Liver (tissue), 9 donors: ENCODE measurements around the gene CENPU. TPM values are rescaled to one million over a fixed set of nuclear protein-coding genes. Genes with fewer than 3 reads are reported as not detected.

ENCODE experiments used
- DNase-seq: peaks from one replicate; pipeline ENCODE4 v3.0.0-alpha.2; 2017; ENCODE audit warnings: low spot score
- H3K27ac ChIP-seq, 2 donors: one replicate each; pipeline ENCODE4 v1.7.0; 2013; ENCODE audit warnings: inconsistent platforms in 2 of 2, low read length in 2 of 2, control low read depth in 1 of 2, low read depth in 1 of 2, mild to moderate bottlenecking in 1 of 2
- H3K27me3 ChIP-seq, 4 donors: one replicate each; pipeline versions ENCODE4 v1.6.1 to v1.7.0; 2013; ENCODE audit warnings: low read length in 3 of 4, inconsistent platforms in 1 of 4, mild to moderate bottlenecking in 1 of 4, moderate library complexity in 1 of 4; ENCODE audit not compliant: control insufficient read depth in 4 of 4, insufficient read depth in 4 of 4
- H3K36me3 ChIP-seq, 4 donors: one replicate each; pipeline versions ENCODE4 v1.6.1 to v1.7.0; 2013; ENCODE audit warnings: low read length in 3 of 4, mild to moderate bottlenecking in 3 of 4, low read depth in 1 of 4, moderate library complexity in 1 of 4; ENCODE audit not compliant: control insufficient read depth in 4 of 4, insufficient read depth in 3 of 4
- H3K4me1 ChIP-seq, 4 donors: one replicate each; pipeline versions ENCODE4 v1.6.1 to v1.7.0; 2013; ENCODE audit warnings: low read length in 3 of 4, mild to moderate bottlenecking in 3 of 4, moderate library complexity in 1 of 4; ENCODE audit not compliant: control insufficient read depth in 4 of 4, insufficient read depth in 4 of 4
- H3K4me3 ChIP-seq, 3 donors: one replicate each; pipeline versions ENCODE4 v1.6.1 to v1.7.0; 2013; ENCODE audit warnings: low read length in 3 of 3, control low read depth in 1 of 3, low read depth in 1 of 3, mild to moderate bottlenecking in 1 of 3
- H3K9ac ChIP-seq, 2 donors: one replicate each; pipeline ENCODE4 v1.7.0; 2013; ENCODE audit warnings: low read length in 2 of 2, mild to moderate bottlenecking in 2 of 2, moderate library complexity in 2 of 2, control low read depth in 1 of 2, low read depth in 1 of 2
- H3K9me3 ChIP-seq, 4 donors: one replicate each; pipeline versions ENCODE4 v1.6.1 to v1.7.0; 2013; ENCODE audit warnings: low read length in 3 of 4; ENCODE audit not compliant: control insufficient read depth in 4 of 4
- EGR1 ChIP-seq, 2 donors: IDR thresholded peaks; 2 replicates each; pipeline ENCODE4 v1.6.1; 2016 to 2018; ENCODE audit warnings: antibody characterized with exemption in 2 of 2, low read depth in 2 of 2
- FOXA1 ChIP-seq: IDR thresholded peaks from 2 replicates; pipeline ENCODE4 v1.6.1; 2016; ENCODE audit warnings: antibody characterized with exemption
- FOXA2 ChIP-seq: IDR thresholded peaks from 2 replicates; pipeline ENCODE4 v1.6.1; 2016; ENCODE audit warnings: antibody characterized with exemption
- GABPA ChIP-seq, 2 donors: IDR thresholded peaks in 1 of 2; conservative IDR thresholded peaks in 1 of 2; 2 replicates each; pipeline ENCODE4 v1.6.1; 2016; ENCODE audit warnings: antibody characterized with exemption in 2 of 2, mild to moderate bottlenecking in 1 of 2, moderate library complexity in 1 of 2
- JUND ChIP-seq, 2 donors: IDR thresholded peaks; 2 replicates each; pipeline ENCODE4 v1.6.1; 2016; ENCODE audit warnings: antibody characterized with exemption in 2 of 2
- NR2F2 ChIP-seq: IDR thresholded peaks from 2 replicates; pipeline ENCODE4 v1.6.1; 2016; ENCODE audit warnings: antibody characterized with exemption
- RXRA ChIP-seq, 2 donors: IDR thresholded peaks; 2 replicates each; pipeline ENCODE4 v1.6.1; 2017 to 2018; ENCODE audit warnings: antibody characterized with exemption in 2 of 2, mild to moderate bottlenecking in 1 of 2
- SP1 ChIP-seq: IDR thresholded peaks from 2 replicates; pipeline ENCODE4 v1.6.1; 2018; ENCODE audit warnings: antibody characterized with exemption, mild to moderate bottlenecking
- TAF1 ChIP-seq: conservative IDR thresholded peaks from 2 replicates; pipeline ENCODE4 v1.6.1; 2016; ENCODE audit warnings: antibody characterized with exemption, mild to moderate bottlenecking
- YY1 ChIP-seq: IDR thresholded peaks from 2 replicates; pipeline ENCODE4 v1.6.1; 2016; ENCODE audit warnings: antibody characterized with exemption, mild to moderate bottlenecking
- WGBS: extraction: QIAGEN DNeasy Blood & Tissue Kit; methylation state at CpG from one replicate; pipeline ENCODE4 v1.1.7; 2013; 5-methylcytosine and 5-hydroxymethylcytosine counted together
- polyA plus RNA-seq, 2 donors: library from polyadenylated mRNA; stranded (reverse) in 1 of 2; unstranded in 1 of 2; fragments of 200-250 nt in 1 of 2; fragments of >200 nt in 1 of 2; fragmentation: Nextera tagmentation in 1 of 2; extraction: Ambion mirVana in 1 of 2; gene quantifications; one replicate each; pipeline versions ENCODE4 v1.2.1 to v1.2.3, GENCODE V29; 2013 to 2015
- total RNA-seq, 2 donors: library from RNA; depleted of rRNA; stranded (reverse); fragments of >200 nt; gene quantifications; one replicate each; pipeline ENCODE4 v1.2.3, GENCODE V29; 2014
- TF ChIP-seq, protein P1 (sequence below): IDR thresholded peaks from 2 replicates; pipeline ENCODE4 v1.6.1; 2016; ENCODE audit warnings: antibody characterized with exemption
- TF ChIP-seq, protein P2 (sequence below): IDR thresholded peaks from 2 replicates; pipeline ENCODE4 v1.6.1; 2016; ENCODE audit warnings: antibody characterized with exemption, mild to moderate bottlenecking
- TF ChIP-seq, protein P3 (sequence below): fragments of 150-350 bp; IDR thresholded peaks from 2 replicates; pipeline ENCODE4 v1.5.1; 2017; ENCODE audit warnings: improper control_type of control experiment, low read depth, low read length; ENCODE audit not compliant: missing input control
- TF ChIP-seq, protein P4 (sequence below): IDR thresholded peaks from 2 replicates; pipeline ENCODE4 v1.6.1; 2016; ENCODE audit warnings: antibody characterized with exemption
- TF ChIP-seq, protein P5 (sequence below): IDR thresholded peaks from 2 replicates; pipeline ENCODE4 v1.6.1; 2016; ENCODE audit warnings: antibody characterized with exemption
- donor health status: healthy.
- donor health status: healthy.
- donor health status: healthy.
- donor health status: healthy.
- donor health status: healthy.

CENPU gene
- total and polyA plus RNA-seq, 4 donors, result 1.2 to 22.0 (median 1.8) TPM

DNA sequence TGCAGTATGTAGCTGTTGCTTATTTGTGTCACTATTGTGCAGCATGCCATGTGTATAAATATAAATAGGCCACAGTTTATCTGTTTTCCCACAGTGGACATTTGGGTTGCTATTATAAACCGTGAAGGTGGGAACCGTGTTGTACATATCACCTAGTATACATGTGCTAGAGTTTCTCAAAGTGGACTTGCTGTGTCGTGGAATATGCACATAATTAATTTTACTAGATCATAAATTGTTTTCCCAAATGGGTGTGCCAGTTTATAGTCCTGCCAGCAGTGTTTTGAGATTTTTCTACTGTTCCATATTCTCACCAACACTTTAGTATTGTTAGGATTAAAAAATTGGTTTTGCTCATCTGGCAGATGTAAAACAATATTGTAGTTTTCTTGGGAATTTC lies 45.9 kb downstream of the CENPU start:
- peaks cover 0 to 2% (median 0%) of the 10 kb centered on the region in 4 donors for H3K36me3 ChIP-seq
- H3K9me3 ChIP-seq, result no peaks in the 10 kb centered on the region
- H3K4me3 ChIP-seq, result no peak overlapping the region
- no peak overlapping the region for H3K9ac ChIP-seq
- DNase-seq, result no peak
- H3K27me3 ChIP-seq, result no peaks in the 10 kb centered on the region
- no peak overlapping the region for H3K27ac ChIP-seq
- TF ChIP-seq, protein P1, sequence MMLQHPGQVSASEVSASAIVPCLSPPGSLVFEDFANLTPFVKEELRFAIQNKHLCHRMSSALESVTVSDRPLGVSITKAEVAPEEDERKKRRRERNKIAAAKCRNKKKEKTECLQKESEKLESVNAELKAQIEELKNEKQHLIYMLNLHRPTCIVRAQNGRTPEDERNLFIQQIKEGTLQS, result no peak
- no peak for TF ChIP-seq EGR1 (IDR thresholded peaks at IDR 0.05; ENCODE audit: low read depth in 2 of 2)
- TF ChIP-seq TAF1, result no peak
- TF ChIP-seq GABPA (IDR thresholded peaks at IDR 0.05 in 1 of 2, conservative IDR thresholded peaks at IDR 0.05 in 1 of 2), result no peak
- no peak for TF ChIP-seq JUND (IDR thresholded peaks at IDR 0.05)
- TF ChIP-seq FOXA2, result no peak
- TF ChIP-seq, protein P2, sequence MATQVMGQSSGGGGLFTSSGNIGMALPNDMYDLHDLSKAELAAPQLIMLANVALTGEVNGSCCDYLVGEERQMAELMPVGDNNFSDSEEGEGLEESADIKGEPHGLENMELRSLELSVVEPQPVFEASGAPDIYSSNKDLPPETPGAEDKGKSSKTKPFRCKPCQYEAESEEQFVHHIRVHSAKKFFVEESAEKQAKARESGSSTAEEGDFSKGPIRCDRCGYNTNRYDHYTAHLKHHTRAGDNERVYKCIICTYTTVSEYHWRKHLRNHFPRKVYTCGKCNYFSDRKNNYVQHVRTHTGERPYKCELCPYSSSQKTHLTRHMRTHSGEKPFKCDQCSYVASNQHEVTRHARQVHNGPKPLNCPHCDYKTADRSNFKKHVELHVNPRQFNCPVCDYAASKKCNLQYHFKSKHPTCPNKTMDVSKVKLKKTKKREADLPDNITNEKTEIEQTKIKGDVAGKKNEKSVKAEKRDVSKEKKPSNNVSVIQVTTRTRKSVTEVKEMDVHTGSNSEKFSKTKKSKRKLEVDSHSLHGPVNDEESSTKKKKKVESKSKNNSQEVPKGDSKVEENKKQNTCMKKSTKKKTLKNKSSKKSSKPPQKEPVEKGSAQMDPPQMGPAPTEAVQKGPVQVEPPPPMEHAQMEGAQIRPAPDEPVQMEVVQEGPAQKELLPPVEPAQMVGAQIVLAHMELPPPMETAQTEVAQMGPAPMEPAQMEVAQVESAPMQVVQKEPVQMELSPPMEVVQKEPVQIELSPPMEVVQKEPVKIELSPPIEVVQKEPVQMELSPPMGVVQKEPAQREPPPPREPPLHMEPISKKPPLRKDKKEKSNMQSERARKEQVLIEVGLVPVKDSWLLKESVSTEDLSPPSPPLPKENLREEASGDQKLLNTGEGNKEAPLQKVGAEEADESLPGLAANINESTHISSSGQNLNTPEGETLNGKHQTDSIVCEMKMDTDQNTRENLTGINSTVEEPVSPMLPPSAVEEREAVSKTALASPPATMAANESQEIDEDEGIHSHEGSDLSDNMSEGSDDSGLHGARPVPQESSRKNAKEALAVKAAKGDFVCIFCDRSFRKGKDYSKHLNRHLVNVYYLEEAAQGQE, result no peak
- no peak for TF ChIP-seq YY1
- no peak for TF ChIP-seq NR2F2
- TF ChIP-seq FOXA1, result no peak
- TF ChIP-seq SP1, result no peak
- TF ChIP-seq RXRA (IDR thresholded peaks at IDR 0.05), result no peak
- TF ChIP-seq, protein P3, sequence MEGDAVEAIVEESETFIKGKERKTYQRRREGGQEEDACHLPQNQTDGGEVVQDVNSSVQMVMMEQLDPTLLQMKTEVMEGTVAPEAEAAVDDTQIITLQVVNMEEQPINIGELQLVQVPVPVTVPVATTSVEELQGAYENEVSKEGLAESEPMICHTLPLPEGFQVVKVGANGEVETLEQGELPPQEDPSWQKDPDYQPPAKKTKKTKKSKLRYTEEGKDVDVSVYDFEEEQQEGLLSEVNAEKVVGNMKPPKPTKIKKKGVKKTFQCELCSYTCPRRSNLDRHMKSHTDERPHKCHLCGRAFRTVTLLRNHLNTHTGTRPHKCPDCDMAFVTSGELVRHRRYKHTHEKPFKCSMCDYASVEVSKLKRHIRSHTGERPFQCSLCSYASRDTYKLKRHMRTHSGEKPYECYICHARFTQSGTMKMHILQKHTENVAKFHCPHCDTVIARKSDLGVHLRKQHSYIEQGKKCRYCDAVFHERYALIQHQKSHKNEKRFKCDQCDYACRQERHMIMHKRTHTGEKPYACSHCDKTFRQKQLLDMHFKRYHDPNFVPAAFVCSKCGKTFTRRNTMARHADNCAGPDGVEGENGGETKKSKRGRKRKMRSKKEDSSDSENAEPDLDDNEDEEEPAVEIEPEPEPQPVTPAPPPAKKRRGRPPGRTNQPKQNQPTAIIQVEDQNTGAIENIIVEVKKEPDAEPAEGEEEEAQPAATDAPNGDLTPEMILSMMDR, result no peak
- TF ChIP-seq, protein P4, sequence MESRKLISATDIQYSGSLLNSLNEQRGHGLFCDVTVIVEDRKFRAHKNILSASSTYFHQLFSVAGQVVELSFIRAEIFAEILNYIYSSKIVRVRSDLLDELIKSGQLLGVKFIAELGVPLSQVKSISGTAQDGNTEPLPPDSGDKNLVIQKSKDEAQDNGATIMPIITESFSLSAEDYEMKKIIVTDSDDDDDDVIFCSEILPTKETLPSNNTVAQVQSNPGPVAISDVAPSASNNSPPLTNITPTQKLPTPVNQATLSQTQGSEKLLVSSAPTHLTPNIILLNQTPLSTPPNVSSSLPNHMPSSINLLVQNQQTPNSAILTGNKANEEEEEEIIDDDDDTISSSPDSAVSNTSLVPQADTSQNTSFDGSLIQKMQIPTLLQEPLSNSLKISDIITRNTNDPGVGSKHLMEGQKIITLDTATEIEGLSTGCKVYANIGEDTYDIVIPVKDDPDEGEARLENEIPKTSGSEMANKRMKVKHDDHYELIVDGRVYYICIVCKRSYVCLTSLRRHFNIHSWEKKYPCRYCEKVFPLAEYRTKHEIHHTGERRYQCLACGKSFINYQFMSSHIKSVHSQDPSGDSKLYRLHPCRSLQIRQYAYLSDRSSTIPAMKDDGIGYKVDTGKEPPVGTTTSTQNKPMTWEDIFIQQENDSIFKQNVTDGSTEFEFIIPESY, result no peak
- no peaks in the 10 kb centered on the region for H3K4me1 ChIP-seq
- WGBS, result 63% methylated on average over 3 of the region's 3 CpGs

DNA sequence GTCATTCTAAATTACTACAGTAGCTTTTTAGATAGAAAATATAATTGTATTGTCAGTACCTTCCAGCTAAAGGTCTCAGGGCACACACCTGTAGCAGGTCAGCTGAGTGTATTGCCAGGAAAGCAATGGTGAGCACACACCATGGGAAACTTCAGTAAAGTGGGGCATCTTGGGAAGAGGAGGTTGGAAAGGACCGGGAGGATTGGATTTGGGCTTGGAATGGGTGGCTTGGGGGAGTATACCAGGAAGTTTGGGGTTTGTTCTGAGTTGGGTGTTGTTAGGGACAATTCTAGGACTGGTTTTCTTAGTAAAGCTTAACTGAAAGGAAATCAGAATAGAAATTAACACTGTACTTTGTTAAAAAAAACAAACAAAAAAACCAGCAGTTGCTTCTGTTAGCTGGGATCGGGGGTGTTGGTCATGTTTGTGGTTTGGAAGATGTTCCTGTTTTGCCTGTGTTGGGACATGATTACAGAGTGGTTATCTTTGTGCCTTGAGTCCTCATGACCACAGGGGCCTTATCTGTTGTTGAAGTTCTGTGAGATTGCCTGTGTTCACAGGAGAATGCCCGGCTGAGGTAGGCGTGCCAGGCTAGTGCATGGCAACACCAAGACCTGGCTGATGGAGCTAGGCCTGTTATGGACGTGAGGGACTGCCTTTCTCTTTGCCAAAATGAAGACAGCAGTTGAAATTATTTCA lies 49.3 kb downstream of the CENPU start:
- Histone ChIP-seq H3K4me1 (peaks cover 0 to 3% (median 0%) of the 10 kb centered on the region in 4 donors), H3K36me3 (peaks cover 0 to 2% (median under 1%) of the 10 kb centered on the region in 4 donors), H3K27ac (no peak overlapping the region), H3K9me3 (no peaks in the 10 kb centered on the region), H3K27me3 (no peaks in the 10 kb centered on the region), H3K9ac (no peak overlapping the region), H3K4me3 (no peak overlapping the region)
- DNase-seq, result peak; percentile 63
- TF ChIP-seq EGR1 (IDR thresholded peaks at IDR 0.05; ENCODE audit: low read depth in 2 of 2) (no peak), JUND (IDR thresholded peaks at IDR 0.05) (no peak), SP1 (no peak), FOXA1 (no peak), NR2F2 (no peak), TAF1 (no peak), FOXA2 (no peak)
- TF ChIP-seq, protein P2, result no peak
- TF ChIP-seq, protein P1, result no peak
- TF ChIP-seq, protein P5, sequence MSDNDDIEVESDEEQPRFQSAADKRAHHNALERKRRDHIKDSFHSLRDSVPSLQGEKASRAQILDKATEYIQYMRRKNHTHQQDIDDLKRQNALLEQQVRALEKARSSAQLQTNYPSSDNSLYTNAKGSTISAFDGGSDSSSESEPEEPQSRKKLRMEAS, result no peak
- 82% methylated on average over 5 of the region's 5 CpGs for WGBS
